ENCODE measurements around the gene IWS1. TPM values are rescaled to one million over a fixed set of nuclear protein-coding genes. Genes with fewer than 3 reads are reported as not detected.

IWS1 gene
- total RNA-seq, 6 experiments from 2014 or later: 34.7 to 44.6 (median 38.3) TPM

GRCh38 chr2:127469051-127469450 lies 57.2 kb downstream of the IWS1 start:
- no peak for TF ChIP-seq CTCF (IDR thresholded peaks at IDR 0.05)
- no peaks in the 10 kb centered on the region for H3K9me3 Mint-ChIP-seq
- H3K27me3 Mint-ChIP-seq (ENCODE audit: insufficient read depth): no peaks in the 10 kb centered on the region
- DNase-seq: no peak
- H3K27ac Mint-ChIP-seq: no peak overlapping the region
- H3K4me1 Mint-ChIP-seq (ENCODE audit: low read depth): peaks cover 6% of the 10 kb centered on the region; the same call in 1 of the 2 replicates
- H3K4me3 Mint-ChIP-seq: no peak overlapping the region
- peaks cover 10% of the 10 kb centered on the region for H3K36me3 Mint-ChIP-seq (ENCODE audit: low read depth)

GRCh38 chr2:127465258-127465657 lies 61.0 kb downstream of the IWS1 start:
- Mint-ChIP-seq H3K27ac (no peak overlapping the region), H3K4me1 (ENCODE audit: low read depth) (peaks cover 6% of the 10 kb centered on the region; the same call in 1 of the 2 replicates), H3K36me3 (ENCODE audit: low read depth) (peaks cover 10% of the 10 kb centered on the region), H3K27me3 (ENCODE audit: insufficient read depth) (no peaks in the 10 kb centered on the region), H3K9me3 (no peaks in the 10 kb centered on the region), H3K4me3 (no peak overlapping the region)
- no peak for DNase-seq
- TF ChIP-seq CTCF (IDR thresholded peaks at IDR 0.05): no peak

GRCh38 chr2:127464470-127465257 lies 61.6 kb downstream of the IWS1 start:
- TF ChIP-seq CTCF (IDR thresholded peaks at IDR 0.05): no peak
- H3K27me3 Mint-ChIP-seq (ENCODE audit: insufficient read depth): no peaks in the 10 kb centered on the region
- H3K4me3 Mint-ChIP-seq: no peak overlapping the region
- H3K4me1 Mint-ChIP-seq (ENCODE audit: low read depth): peaks cover 6% of the 10 kb centered on the region; the same call in 1 of the 2 replicates
- H3K9me3 Mint-ChIP-seq: no peaks in the 10 kb centered on the region
- H3K27ac Mint-ChIP-seq: no peak overlapping the region
- peaks cover 10% of the 10 kb centered on the region for H3K36me3 Mint-ChIP-seq (ENCODE audit: low read depth)
- DNase-seq: no peak

- Mint-ChIP-seq H3K36me3 (ENCODE audit: low read depth) (peaks cover 10% of the 10 kb centered on the region), H3K4me1 (ENCODE audit: low read depth) (peaks cover 6% of the 10 kb centered on the region; the same call in 1 of the 2 replicates), H3K27ac (no peak overlapping the region), H3K9me3 (no peaks in the 10 kb centered on the region), H3K4me3 (no peak overlapping the region), H3K27me3 (ENCODE audit: insufficient read depth) (peaks cover 1% of the 10 kb centered on the region; the same call in 1 of the 2 replicates)
- TF ChIP-seq CTCF (IDR thresholded peaks at IDR 0.05): no peak
- DNase-seq: no peak
Measured at GRCh38 chr2:127463155-127463991, 62.9 kb downstream of the IWS1 start.

GRCh38 chr2:127462461-127462860 lies 63.8 kb downstream of the IWS1 start:
- peaks cover 6% of the 10 kb centered on the region; the same call in 1 of the 2 replicates for H3K4me1 Mint-ChIP-seq (ENCODE audit: low read depth)
- no peak for TF ChIP-seq CTCF (IDR thresholded peaks at IDR 0.05)
- no peak overlapping the region for H3K27ac Mint-ChIP-seq
- no peak overlapping the region for H3K4me3 Mint-ChIP-seq
- H3K27me3 Mint-ChIP-seq (ENCODE audit: insufficient read depth): peaks cover 1% of the 10 kb centered on the region; the same call in 1 of the 2 replicates
- peaks cover 4% of the 10 kb centered on the region; the same call in 1 of the 2 replicates for H3K36me3 Mint-ChIP-seq (ENCODE audit: low read depth)
- H3K9me3 Mint-ChIP-seq: no peaks in the 10 kb centered on the region
- DNase-seq: no peak
